WI38 (cell line): ENCODE results near the gene CD38.
A peak's percentile ranks its signal among the peaks of the same experiment; 100 is the strongest.

Source experiments
- H3K4me3 ChIP-seq: 2 replicates; pipeline ENCODE4 v1.5.1; 2011; ENCODE audit warnings: low read depth, mild to moderate bottlenecking, control low read depth, low read length
- TF ChIP-seq, protein P1 (sequence below): IDR thresholded peaks from 2 replicates; pipeline ENCODE4 v1.5.1; 2012; ENCODE audit warnings: low read depth, mild to moderate bottlenecking, control low read depth, low read length

Gene CD38

DNA sequence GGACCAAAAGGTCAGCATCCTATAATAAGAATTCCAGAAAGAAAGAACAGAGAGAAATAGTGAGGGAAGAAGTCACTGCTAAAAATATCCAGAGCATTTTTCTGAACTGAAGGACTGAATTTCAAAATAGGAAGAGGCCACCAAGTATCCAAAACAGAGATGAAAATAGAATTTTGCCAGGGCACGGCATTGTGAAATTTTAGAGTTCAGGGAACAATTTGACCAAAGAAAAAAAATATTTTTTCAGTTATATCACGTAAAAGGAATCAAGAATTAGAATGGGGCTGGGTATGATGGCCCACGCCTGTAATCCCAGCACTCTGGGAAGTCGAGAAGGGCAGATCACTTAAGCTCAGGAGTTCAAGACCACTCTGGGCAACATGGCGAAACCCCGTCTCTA lies 95.0 kb downstream of the CD38 start:
- TF ChIP-seq, protein P1, sequence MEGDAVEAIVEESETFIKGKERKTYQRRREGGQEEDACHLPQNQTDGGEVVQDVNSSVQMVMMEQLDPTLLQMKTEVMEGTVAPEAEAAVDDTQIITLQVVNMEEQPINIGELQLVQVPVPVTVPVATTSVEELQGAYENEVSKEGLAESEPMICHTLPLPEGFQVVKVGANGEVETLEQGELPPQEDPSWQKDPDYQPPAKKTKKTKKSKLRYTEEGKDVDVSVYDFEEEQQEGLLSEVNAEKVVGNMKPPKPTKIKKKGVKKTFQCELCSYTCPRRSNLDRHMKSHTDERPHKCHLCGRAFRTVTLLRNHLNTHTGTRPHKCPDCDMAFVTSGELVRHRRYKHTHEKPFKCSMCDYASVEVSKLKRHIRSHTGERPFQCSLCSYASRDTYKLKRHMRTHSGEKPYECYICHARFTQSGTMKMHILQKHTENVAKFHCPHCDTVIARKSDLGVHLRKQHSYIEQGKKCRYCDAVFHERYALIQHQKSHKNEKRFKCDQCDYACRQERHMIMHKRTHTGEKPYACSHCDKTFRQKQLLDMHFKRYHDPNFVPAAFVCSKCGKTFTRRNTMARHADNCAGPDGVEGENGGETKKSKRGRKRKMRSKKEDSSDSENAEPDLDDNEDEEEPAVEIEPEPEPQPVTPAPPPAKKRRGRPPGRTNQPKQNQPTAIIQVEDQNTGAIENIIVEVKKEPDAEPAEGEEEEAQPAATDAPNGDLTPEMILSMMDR: no peak
- no peak overlapping the region for H3K4me3 ChIP-seq

DNA sequence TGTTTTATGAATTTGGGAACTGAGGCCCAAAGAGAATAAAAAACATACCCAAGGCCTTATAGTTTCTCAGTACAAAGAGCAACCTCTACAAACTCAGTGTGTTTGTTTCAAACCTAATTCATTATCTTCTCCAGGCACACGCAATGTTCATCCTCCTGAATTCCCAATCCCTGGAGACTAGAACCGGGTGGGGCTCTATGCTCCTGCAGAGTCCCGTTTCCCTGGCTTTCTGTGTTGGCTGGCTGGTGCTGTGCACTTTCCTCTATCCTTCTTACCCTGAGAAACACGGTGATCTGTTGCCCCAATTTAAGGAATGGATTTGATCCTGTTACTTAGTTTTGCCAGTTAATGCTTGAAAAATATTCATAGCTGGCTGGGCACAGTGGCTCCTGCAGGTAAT lies 96.5 kb downstream of the CD38 start:
- TF ChIP-seq, protein P1: no peak
- no peak overlapping the region for H3K4me3 ChIP-seq

DNA sequence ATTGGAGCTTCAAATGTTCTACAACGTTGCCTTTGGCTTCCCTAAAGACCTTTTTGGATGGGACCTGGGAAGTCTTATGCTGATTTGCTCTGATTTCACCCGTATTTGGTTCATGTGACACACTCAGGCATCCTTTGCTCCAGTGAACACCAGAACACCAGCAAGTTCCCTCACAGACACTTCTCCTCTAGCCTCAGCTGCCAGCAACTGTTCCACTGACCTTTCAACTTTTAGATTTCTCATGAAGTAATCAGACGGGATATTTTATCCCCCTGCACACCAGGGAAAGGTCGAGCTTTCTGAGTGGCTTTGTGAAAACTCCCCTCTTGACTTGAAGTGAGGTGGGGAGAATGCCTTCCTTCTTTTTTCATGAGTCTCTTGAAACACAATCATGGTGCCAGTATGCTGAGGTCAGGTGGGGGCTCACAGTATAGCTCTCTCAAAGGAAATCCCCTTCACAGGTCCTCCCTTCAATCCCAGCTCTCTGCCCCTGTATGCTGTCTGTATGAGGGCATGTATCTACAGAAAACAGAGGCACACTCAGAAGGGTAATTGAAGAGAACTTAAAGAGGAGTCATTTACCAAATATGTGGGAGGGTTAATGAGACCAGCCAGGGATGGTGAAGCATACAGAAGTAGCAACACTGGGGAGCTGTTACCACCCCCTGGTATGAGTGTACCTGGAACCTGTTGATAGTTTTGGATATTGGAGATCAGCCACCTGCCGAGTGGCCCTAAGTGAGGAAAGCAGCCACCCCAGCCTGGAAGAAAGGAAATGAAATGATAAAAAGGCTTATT lies 97.7 kb downstream of the CD38 start:
- TF ChIP-seq, protein P1: no peak
- H3K4me3 ChIP-seq: no peak overlapping the region

DNA sequence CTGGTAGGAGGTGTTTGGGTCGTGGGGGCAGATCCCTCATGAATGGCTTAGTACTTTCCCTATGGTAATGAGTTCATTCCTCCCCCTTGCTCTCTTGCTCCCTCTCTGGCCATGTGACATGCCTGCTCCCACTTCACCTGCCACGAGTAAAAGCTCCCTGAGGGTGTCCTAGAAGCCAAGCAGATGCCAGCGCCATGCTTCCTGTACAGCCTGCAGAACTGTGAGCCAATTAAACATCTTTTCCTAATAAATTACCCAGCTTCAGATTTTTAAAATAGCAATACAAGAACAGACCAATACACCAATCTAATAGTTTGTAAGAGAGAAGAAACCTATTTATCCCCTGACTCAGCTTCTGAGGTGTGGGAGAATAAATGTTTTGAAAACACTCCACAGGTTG lies 99.9 kb downstream of the CD38 start:
- H3K4me3 ChIP-seq: no peak overlapping the region
- TF ChIP-seq, protein P1: no peak

DNA sequence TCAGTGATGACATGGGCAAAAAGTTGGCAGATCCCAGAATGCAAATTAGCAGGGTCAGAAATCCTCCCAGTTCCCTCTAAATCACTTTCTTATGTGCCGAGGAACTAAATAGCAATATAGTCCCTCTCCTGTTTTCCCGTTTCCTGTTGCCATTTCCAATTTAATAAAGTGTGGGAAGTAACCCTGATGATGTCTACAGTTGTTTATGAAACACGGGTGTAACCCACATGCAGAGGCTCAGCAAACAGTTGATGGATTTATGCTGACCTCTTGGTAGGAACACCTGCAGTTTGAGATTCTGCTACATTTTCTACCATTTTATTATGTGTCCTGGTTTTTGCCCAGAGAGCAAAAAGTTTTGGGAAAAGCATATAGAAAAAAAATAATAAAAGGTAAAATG lies 103.7 kb downstream of the CD38 start:
- H3K4me3 ChIP-seq: no peak overlapping the region
- TF ChIP-seq, protein P1: no peak

DNA sequence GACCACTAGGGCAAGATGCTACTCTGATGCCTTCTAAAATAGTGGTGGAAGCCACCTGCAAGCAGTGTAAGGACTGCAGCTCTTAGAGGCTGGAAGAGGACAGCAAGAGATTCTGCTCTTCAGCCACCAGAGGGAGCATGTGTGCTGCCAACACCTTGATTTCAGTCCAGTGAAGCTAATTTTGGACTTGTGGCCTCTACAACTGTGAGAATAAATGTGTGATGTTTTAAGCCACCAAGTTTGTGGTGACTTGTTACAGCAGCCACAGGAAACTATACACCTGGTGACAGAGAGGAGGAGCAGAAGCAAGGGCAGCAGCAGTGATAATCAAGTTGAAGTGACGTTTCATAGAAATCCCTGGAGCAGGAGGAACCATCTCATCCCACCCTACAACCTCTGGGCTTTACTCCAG lies 104.6 kb downstream of the CD38 start:
- TF ChIP-seq, protein P1: peak; percentile 84
- no peak overlapping the region for H3K4me3 ChIP-seq

DNA sequence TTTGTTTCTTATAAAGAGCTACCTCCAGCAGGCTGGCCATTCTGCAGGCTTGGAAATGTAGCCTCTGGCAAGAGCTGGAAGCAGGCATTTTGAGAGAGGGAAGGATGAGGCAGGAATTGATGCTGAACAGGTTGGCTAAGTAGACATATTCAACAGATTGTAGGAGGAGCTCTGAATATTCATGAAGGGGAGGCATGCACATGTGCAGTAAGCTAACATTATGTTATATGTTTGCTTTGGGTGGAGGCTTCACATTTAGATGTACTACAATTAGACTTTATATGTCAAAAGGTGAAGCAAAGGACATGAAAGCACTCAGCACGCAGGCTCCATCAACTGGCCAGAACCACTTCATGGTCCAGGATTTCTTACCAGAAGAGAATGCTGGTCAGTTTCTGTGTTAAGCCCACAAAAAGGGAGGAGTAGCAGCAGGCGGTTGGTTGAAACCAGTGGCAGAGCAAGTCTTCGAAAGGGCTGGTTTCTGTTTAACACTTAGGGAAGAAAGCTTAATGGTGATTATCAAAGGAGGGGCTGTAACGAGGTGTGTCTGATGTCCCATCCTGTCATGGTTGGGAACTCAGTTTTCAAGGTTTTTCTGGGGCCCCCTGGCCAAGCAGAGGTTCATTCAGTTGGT lies 105.6 kb downstream of the CD38 start:
- TF ChIP-seq, protein P1: no peak

More for the DNA sequence above, 105.6 kb downstream of the CD38 start:
- H3K4me3 ChIP-seq: no peak overlapping the region
